Measurements from ENCODE around the gene PICK1.

DNA sequence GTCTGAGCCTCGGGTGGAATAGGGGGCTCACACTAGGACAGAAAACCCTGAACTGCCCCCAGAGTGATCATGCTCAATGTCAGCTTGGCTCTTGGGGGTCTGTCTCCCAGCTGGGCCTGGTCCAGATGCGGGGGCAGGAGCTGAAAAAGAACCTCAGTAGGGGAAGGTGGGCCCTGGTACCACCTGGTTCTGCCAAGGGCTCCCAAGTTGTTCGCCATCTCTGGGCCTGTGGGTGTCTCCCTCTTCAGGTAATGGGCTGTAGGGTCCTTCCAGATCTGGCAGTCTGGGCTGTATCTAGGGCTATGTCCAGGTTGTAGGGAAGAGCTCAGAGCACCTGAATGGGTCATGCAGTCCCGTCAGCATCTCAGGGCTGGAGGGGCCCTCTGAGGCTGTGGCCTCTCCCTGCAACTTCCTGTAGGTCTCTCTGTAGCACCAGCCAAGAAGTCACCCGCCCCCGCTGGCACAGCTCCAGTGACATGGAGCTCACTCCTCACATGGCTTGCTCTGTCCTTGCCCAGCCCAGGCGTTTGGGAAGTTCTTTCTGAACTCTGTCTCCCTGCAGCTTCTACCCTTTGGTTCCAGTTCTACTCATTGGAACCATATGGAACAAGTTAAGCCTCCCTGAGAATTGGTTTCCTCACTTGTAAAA lies 39.8 kb upstream of the PICK1 start:
- no peak for TF ChIP-seq CTCF (conservative IDR thresholded peaks at IDR 0.05)
- TF ChIP-seq ZFX (IDR thresholded peaks at IDR 0.05), result no peak
